Hepatocyte (in vitro differentiated cells): ENCODE results near the gene PLCD1. TPM values are rescaled to one million over a fixed set of nuclear protein-coding genes. Genes with fewer than 3 reads are reported as not detected.
A peak's percentile ranks its signal among the peaks of the same experiment; 100 is the strongest.

Experiments
- DNase-seq: peaks from one replicate; pipeline ENCODE4 v3.0.0-alpha.2; 2016; ENCODE audit warnings: low spot score
- H2AFZ ChIP-seq: fragments of 200-600 bp; sonication (generic); 2 replicates; pipeline ENCODE4 v1.6.0; 2016; ENCODE audit warnings: antibody characterized with exemption, mild to moderate bottlenecking
- H3K27ac ChIP-seq: fragments of 200-600 bp; sonication (generic); 2 replicates; pipeline ENCODE4 v1.5.1; 2016; ENCODE audit warnings: mild to moderate bottlenecking
- H3K27me3 ChIP-seq: fragments of 200-600 bp; sonication (generic); 2 replicates; pipeline ENCODE4 v1.6.1; 2016
- H3K36me3 ChIP-seq: fragments of 200-600 bp; sonication (generic); replicated peaks from 2 replicates; pipeline ENCODE4 v1.5.1; 2016; ENCODE audit warnings: low read depth; ENCODE audit not compliant: insufficient read depth
- H3K4me1 ChIP-seq: fragments of 200-600 bp; sonication (generic); 2 replicates; pipeline ENCODE4 v1.5.1; 2016; ENCODE audit warnings: mild to moderate bottlenecking, moderate library complexity; ENCODE audit not compliant: insufficient read depth
- H3K4me2 ChIP-seq: fragments of 200-600 bp; sonication (generic); 2 replicates; pipeline ENCODE4 v1.6.0; 2016
- H3K4me3 ChIP-seq: fragments of 200-600 bp; sonication (generic); 2 replicates; pipeline ENCODE4 v1.5.1; 2016; ENCODE audit warnings: mild to moderate bottlenecking
- H3K79me2 ChIP-seq: fragments of 200-600 bp; sonication (generic); 2 replicates; pipeline ENCODE4 v1.6.0; 2017; ENCODE audit warnings: mild to moderate bottlenecking
- H3K9me2 ChIP-seq: fragments of 200-600 bp; sonication (generic); replicated peaks from 2 replicates; pipeline ENCODE4 v1.6.0; 2017; ENCODE audit warnings: mild to moderate bottlenecking; ENCODE audit not compliant: insufficient read depth
- H3K9me3 ChIP-seq: fragments of 200-600 bp; sonication (generic); 2 replicates; pipeline ENCODE4 v1.5.1; 2016; ENCODE audit warnings: low read depth, mild to moderate bottlenecking
- H4K20me1 ChIP-seq: fragments of 200-600 bp; sonication (generic); 2 replicates; pipeline ENCODE4 v1.6.0; 2016; ENCODE audit warnings: mild to moderate bottlenecking; ENCODE audit not compliant: insufficient read depth, poor library complexity, severe bottlenecking
- EZH2 ChIP-seq: fragments of 200-600 bp; sonication (generic); IDR thresholded peaks from 2 replicates; pipeline ENCODE4 v1.6.1; 2016; ENCODE audit warnings: antibody characterized with exemption, mild to moderate bottlenecking, borderline replicate concordance
- EZH2phosphoT487 ChIP-seq: fragments of 200-600 bp; sonication (generic); IDR thresholded peaks from one replicate; pipeline ENCODE4 v1.6.1; 2018; ENCODE audit warnings: antibody characterized with exemption, mild to moderate bottlenecking, low read depth, moderate library complexity; ENCODE audit not compliant: unreplicated experiment, severe bottlenecking
- WGBS: methylation state at CpG from one replicate; pipeline ENCODE4 v1.1.6; 2016; ENCODE audit warnings: low lambda C conversion rate; ENCODE audit errors: missing lambda C conversion rate; 5-methylcytosine and 5-hydroxymethylcytosine counted together
- polyA plus RNA-seq: library from polyadenylated mRNA; unstranded; fragments of >200 nt; fragmentation: Nextera tagmentation; extraction: Ambion mirVana; gene quantifications from 2 replicates; pipeline ENCODE4 v1.2.1, GENCODE V29; 2016
- total RNA-seq: library from RNA; depleted of rRNA; stranded (reverse); fragments of >200 nt; gene quantifications from 2 replicates; pipeline ENCODE4 v1.2.3, GENCODE V29; 2014
- TF ChIP-seq, protein P1 (sequence below): fragments of 200-600 bp; sonication (generic); IDR thresholded peaks from 2 replicates; pipeline ENCODE4 v1.5.1; 2016; ENCODE audit warnings: antibody characterized with exemption, mild to moderate bottlenecking; ENCODE audit not compliant: poor library complexity

The PLCD1 gene
- total and polyA plus RNA-seq, 2 experiments from 2014 or later: 21.7 to 22.6 TPM

DNA sequence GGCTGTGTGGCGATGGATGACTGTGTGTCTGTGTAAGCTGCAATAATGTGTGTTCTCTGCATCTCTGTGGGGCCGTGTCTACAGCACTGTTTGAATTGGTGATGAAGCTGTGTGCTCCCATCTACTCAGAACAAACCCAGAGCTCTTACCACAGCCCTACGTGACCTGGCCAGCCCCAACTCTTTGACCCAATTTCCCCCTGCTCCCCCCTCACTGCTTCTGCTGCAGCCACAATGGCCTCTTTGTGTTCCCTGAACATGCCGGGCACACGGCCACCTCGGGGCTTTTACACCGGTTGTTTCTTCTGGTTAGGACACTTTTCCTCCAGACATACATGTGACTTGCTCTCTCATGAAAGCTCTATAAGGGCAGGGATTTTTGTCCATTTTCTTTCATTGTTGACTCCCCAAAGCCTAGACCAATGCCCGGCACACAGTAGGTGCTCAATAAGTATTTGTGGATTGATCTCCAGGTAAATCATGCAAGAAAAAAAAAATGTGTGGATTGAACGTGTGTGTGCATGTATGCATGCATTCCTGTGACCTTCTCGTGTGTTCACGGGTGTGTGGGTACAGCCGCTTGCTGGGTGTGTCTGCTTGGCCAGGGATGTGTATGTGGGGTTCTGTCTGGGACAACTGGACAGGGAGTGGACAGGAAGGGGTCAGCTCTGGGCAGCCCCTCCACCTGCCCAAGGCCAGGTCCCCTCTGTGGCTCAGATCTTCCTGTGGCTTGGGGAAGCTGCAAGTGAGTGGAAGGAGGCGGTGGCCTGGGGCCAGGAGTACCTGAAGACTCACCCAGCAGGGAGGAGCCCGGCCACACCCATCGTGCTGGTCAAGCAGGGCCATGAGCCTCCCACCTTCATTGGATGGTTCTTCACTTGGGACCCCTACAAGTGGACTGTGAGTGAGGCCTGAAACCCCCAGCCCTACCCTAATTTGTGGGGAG is 24.1 kb downstream of the PLCD1 start:
- Histone ChIP-seq H3K27me3 (no peaks in the 10 kb centered on the region), H3K4me2 (peak overlapping the region; percentile 44), H3K36me3 (no peaks in the 10 kb centered on the region), H3K4me3 (no peak overlapping the region), H3K4me1 (peaks cover 28% of the 10 kb centered on the region), H3K9me2 (no peaks in the 10 kb centered on the region), H4K20me1 (no peaks in the 10 kb centered on the region), H2AFZ (no peak overlapping the region), H3K27ac (peak overlapping the region; percentile 74), H3K79me2 (no peaks in the 10 kb centered on the region), H3K9me3 (no peaks in the 10 kb centered on the region)
- DNase-seq: no peak
- 84% methylated on average over 15 of the region's 15 CpGs for WGBS
- no peak for TF ChIP-seq EZH2
- no peak for TF ChIP-seq EZH2phosphoT487
- TF ChIP-seq, protein P1, sequence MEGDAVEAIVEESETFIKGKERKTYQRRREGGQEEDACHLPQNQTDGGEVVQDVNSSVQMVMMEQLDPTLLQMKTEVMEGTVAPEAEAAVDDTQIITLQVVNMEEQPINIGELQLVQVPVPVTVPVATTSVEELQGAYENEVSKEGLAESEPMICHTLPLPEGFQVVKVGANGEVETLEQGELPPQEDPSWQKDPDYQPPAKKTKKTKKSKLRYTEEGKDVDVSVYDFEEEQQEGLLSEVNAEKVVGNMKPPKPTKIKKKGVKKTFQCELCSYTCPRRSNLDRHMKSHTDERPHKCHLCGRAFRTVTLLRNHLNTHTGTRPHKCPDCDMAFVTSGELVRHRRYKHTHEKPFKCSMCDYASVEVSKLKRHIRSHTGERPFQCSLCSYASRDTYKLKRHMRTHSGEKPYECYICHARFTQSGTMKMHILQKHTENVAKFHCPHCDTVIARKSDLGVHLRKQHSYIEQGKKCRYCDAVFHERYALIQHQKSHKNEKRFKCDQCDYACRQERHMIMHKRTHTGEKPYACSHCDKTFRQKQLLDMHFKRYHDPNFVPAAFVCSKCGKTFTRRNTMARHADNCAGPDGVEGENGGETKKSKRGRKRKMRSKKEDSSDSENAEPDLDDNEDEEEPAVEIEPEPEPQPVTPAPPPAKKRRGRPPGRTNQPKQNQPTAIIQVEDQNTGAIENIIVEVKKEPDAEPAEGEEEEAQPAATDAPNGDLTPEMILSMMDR: no peak

DNA sequence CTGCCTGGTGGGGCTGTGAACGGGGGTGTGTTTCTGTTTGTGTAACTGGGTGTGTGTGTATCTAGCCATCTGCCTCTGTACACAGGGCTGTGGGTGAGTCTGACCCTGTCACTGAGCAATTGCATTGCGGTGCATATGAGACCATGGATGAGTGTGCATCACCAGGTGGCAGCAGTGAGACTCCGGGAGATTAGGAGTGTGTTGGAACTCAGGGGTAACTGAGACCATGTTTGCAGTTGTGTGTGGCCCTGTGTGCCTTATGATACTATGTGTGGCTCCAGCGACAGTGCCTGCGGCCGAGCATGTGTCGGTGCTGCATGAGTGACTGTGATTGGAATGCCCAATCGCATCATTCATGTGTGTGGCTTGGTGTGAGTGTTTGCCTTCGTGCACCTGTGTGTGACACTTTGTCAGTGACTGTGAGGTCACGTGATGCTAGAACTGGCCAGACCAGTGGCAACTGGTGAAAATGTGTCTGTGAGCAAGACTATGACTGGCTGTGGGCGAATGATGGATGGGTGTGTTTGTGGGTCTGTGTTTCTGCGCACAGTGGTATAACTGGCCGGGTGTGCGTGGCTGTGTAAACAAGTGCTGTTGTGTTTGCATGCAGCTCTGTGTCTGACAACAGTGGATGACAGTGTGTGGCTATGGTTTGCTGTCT is 24.9 kb downstream of the PLCD1 start:
- peak overlapping the region; percentile 98 for H3K27ac ChIP-seq
- WGBS: 60% methylated on average over 14 of the region's 14 CpGs
- no peak overlapping the region for H3K4me3 ChIP-seq
- TF ChIP-seq, protein P1: peak; percentile 69
- TF ChIP-seq EZH2phosphoT487: no peak
- H3K4me1 ChIP-seq: peaks cover 28% of the 10 kb centered on the region
- no peaks in the 10 kb centered on the region for H3K36me3 ChIP-seq
- no peak overlapping the region for H2AFZ ChIP-seq
- DNase-seq: peak; percentile 91
- H4K20me1 ChIP-seq: no peaks in the 10 kb centered on the region
- H3K9me3 ChIP-seq: no peaks in the 10 kb centered on the region
- H3K9me2 ChIP-seq: no peaks in the 10 kb centered on the region
- H3K79me2 ChIP-seq: no peaks in the 10 kb centered on the region
- no peaks in the 10 kb centered on the region for H3K27me3 ChIP-seq
- peak overlapping the region; percentile 44 for H3K4me2 ChIP-seq

DNA sequence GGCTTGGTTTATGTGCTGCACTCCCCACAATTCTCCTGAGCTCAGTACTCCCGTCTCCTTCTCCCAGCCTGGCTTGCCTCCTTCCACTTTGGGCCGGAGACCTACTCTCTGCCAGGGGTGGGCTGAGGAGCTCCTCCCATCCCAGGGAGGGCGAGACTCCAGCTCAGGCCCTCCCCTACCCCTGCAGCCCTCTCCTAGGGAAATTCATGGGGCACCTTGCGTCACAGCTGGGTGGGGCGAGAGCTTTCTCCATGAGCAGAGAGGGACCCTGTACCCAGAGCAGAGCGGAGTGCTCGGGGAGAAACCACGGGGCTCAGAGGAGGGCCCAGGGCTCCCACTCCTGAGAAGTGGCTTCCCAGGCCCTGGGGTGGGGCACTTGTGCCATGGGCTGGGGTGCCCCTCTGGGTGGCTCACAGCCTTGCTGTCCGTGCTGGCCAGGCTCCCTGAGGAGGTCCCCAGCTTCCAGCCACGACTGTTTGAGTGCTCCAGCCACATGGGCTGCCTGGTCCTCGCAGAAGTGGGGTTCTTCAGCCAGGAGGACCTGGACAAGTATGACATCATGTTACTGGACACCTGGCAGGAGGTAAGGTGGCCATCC is 25.5 kb downstream of the PLCD1 start:
- peak; percentile 77 for DNase-seq
- no peaks in the 10 kb centered on the region for H3K27me3 ChIP-seq
- no peaks in the 10 kb centered on the region for H4K20me1 ChIP-seq
- H3K36me3 ChIP-seq: no peaks in the 10 kb centered on the region
- H2AFZ ChIP-seq: no peak overlapping the region
- H3K4me1 ChIP-seq: peaks cover 28% of the 10 kb centered on the region
- peak overlapping the region; percentile 98 for H3K27ac ChIP-seq
- no peaks in the 10 kb centered on the region for H3K9me2 ChIP-seq
- no peaks in the 10 kb centered on the region for H3K9me3 ChIP-seq
- no peak overlapping the region for H3K4me3 ChIP-seq
- WGBS: 78% methylated on average over 9 of the region's 11 CpGs
- no peak for TF ChIP-seq EZH2phosphoT487
- no peak for TF ChIP-seq EZH2
- TF ChIP-seq, protein P1: no peak
- no peaks in the 10 kb centered on the region for H3K79me2 ChIP-seq
- peak overlapping the region; percentile 31 for H3K4me2 ChIP-seq
